IMR-90 (cell line): ENCODE measurements around the gene ARHGEF10L. TPM values are rescaled to one million over a fixed set of nuclear protein-coding genes. Genes with fewer than 3 reads are reported as not detected.

Experiments used
- ATAC-seq: fragments of 200-7000 bp; cut with Tn5 transposase; 2 replicates; pipeline ENCODE4 v1.9.1; 2020; ENCODE audit warnings: low read depth, mild to moderate bottlenecking, moderate library complexity
- BruUV-seq: library from RNA; stranded (reverse); fragments of 400-500 nt; replicated peaks from 2 replicates; lab custom pipeline; 2021; lab: Mats Ljungman, UMichigan
- CTCF ChIA-PET: fragments of 300-600 bp; formaldehyde crosslinking; extraction: SDS; loops from one replicate; lab custom pipeline; 2021; ENCODE audit warnings: antibody characterized with exemption; lab: Yijun Ruan, JAX
- POLR2A ChIA-PET: fragments of 300-600 bp; sonication (Branson Sonifier 250); formaldehyde crosslinking; loops from one replicate; lab custom pipeline; 2022; ENCODE audit warnings: antibody characterized with exemption; ENCODE audit not compliant: unreplicated experiment; lab: Charles Lee
- DNase-seq: peaks from one replicate; pipeline ENCODE4 v3.0.0; 2013
- H2AFZ ChIP-seq: replicated peaks from 2 replicates; pipeline ENCODE3; 2013; ENCODE audit warnings: low read length, mild to moderate bottlenecking; ENCODE audit not compliant: poor library complexity
- H2AK5ac ChIP-seq: 2 replicates; pipeline ENCODE4 v1.6.1; 2013; ENCODE audit warnings: low read depth, low read length, inconsistent platforms
- H2AK9ac ChIP-seq: replicated peaks from 2 replicates; pipeline ENCODE3; 2013; ENCODE audit warnings: mild to moderate bottlenecking, low read depth, low read length, moderate library complexity; ENCODE audit not compliant: poor library complexity
- H2BK120ac ChIP-seq: 2 replicates; pipeline ENCODE4 v1.6.1; 2013; ENCODE audit warnings: low read depth, low read length, inconsistent platforms
- H2BK15ac ChIP-seq: 3 replicates; pipeline ENCODE4 v1.6.1; 2013; ENCODE audit warnings: low read depth, low read length, inconsistent platforms
- H2BK20ac ChIP-seq: 2 replicates; pipeline ENCODE4 v1.6.1; 2013; ENCODE audit warnings: low read depth, mild to moderate bottlenecking, inconsistent platforms, low read length, moderate library complexity
- H2BK5ac ChIP-seq: 2 replicates; pipeline ENCODE4 v1.6.1; 2013; ENCODE audit warnings: mild to moderate bottlenecking, low read depth, low read length, inconsistent platforms; ENCODE audit not compliant: poor library complexity, severe bottlenecking
- H3K14ac ChIP-seq: replicated peaks from 2 replicates; pipeline ENCODE4 v1.6.1; 2013; ENCODE audit warnings: low read depth, low read length, inconsistent platforms
- H3K18ac ChIP-seq: 2 replicates; pipeline ENCODE4 v1.6.1; 2013; ENCODE audit warnings: low read depth, low read length, control low read depth
- H3K23ac ChIP-seq: 2 replicates; pipeline ENCODE4 v1.6.1; 2013; ENCODE audit warnings: low read depth, low read length, inconsistent platforms
- H3K27ac ChIP-seq: 2 replicates; pipeline ENCODE4 v1.5.1; 2013; ENCODE audit warnings: mild to moderate bottlenecking, control low read depth, low read length; ENCODE audit not compliant: insufficient read depth
- H3K27me3 ChIP-seq: 2 replicates; pipeline ENCODE4 v1.6.1; 2013; ENCODE audit warnings: low read length; ENCODE audit not compliant: control insufficient read depth, insufficient read depth
- H3K36me3 ChIP-seq: 2 replicates; pipeline ENCODE4 v1.6.1; 2013; ENCODE audit warnings: low read length, mixed read lengths; ENCODE audit not compliant: control insufficient read depth, insufficient read depth
- H3K4ac ChIP-seq: 2 replicates; pipeline ENCODE4 v1.6.1; 2013; ENCODE audit warnings: low read depth, low read length, inconsistent platforms
- H3K4me1 ChIP-seq: 2 replicates; pipeline ENCODE4 v1.6.1; 2013; ENCODE audit warnings: low read length, mixed read lengths; ENCODE audit not compliant: control insufficient read depth, insufficient read depth
- H3K4me2 ChIP-seq: 2 replicates; pipeline ENCODE4 v1.6.1; 2013; ENCODE audit warnings: low read depth, mild to moderate bottlenecking, control low read depth, low read length, moderate library complexity
- H3K4me3 ChIP-seq: 2 replicates; pipeline ENCODE4 v1.5.1; 2013; ENCODE audit warnings: low read depth, mild to moderate bottlenecking, control low read depth, low read length, moderate library complexity; ENCODE audit not compliant: insufficient read depth
- H3K56ac ChIP-seq: 2 replicates; pipeline ENCODE4 v1.6.1; 2013; ENCODE audit warnings: low read length, inconsistent platforms; ENCODE audit not compliant: insufficient read depth; ENCODE audit errors: extremely low read depth
- H3K79me1 ChIP-seq, 2 experiments: 2 replicates each; pipeline ENCODE4 v1.6.1; 2013; ENCODE audit warnings: low read length in 2 of 2, inconsistent platforms in 1 of 2, low read depth in 1 of 2
- H3K9ac ChIP-seq: 2 replicates; pipeline ENCODE4 v1.6.1; 2013; ENCODE audit warnings: low read depth, low read length, control low read depth
- H3K9me1 ChIP-seq: 2 replicates; pipeline ENCODE4 v1.6.1; 2013; ENCODE audit warnings: low read length, inconsistent platforms; ENCODE audit not compliant: insufficient read depth
- H3K9me3 ChIP-seq: 2 replicates; pipeline ENCODE4 v1.6.1; 2013; ENCODE audit warnings: low read length; ENCODE audit not compliant: control insufficient read depth, insufficient read depth
- H4K20me1 ChIP-seq: 2 replicates; pipeline ENCODE4 v1.6.1; 2013; ENCODE audit warnings: low read length, inconsistent platforms; ENCODE audit not compliant: insufficient read depth
- H4K5ac ChIP-seq: 2 replicates; pipeline ENCODE4 v1.6.1; 2013; ENCODE audit warnings: mild to moderate bottlenecking, low read depth, low read length, control low read depth
- H4K8ac ChIP-seq, 2 experiments: 2 replicates each; pipeline ENCODE4 v1.6.1; 2013; ENCODE audit warnings: low read depth in 2 of 2, low read length in 2 of 2, control low read depth in 1 of 2, inconsistent platforms in 1 of 2
- H4K91ac ChIP-seq: 2 replicates; pipeline ENCODE4 v1.6.1; 2013; ENCODE audit warnings: low read depth, low read length, inconsistent platforms; ENCODE audit not compliant: insufficient read depth
- CEBPB ChIP-seq: IDR thresholded peaks from 2 replicates; pipeline ENCODE4 v1.6.1; 2012; ENCODE audit warnings: low read depth, low read length, improper control_type of control experiment
- MAFK ChIP-seq: IDR thresholded peaks from 2 replicates; pipeline ENCODE4 v1.6.1; 2012; ENCODE audit warnings: low read depth, low read length, improper control_type of control experiment
- MAZ ChIP-seq: IDR thresholded peaks from 2 replicates; pipeline ENCODE4 v1.6.1; 2012; ENCODE audit warnings: low read depth, mild to moderate bottlenecking, low read length, improper control_type of control experiment, moderate library complexity, borderline replicate concordance
- NFE2L2 ChIP-seq: fragments of 150-350 bp; IDR thresholded peaks from 2 replicates; pipeline ENCODE4 v1.6.1; 2016; ENCODE audit warnings: low read depth, mild to moderate bottlenecking, low read length
- POLR2A ChIP-seq: IDR thresholded peaks from 2 replicates; pipeline ENCODE4 v1.6.1; 2012; ENCODE audit warnings: mild to moderate bottlenecking, low read depth, low read length
- RAD21 ChIP-seq: IDR thresholded peaks from 2 replicates; pipeline ENCODE4 v1.6.1; 2012; ENCODE audit warnings: low read length, improper control_type of control experiment
- RCOR1 ChIP-seq: IDR thresholded peaks from 2 replicates; pipeline ENCODE4 v1.6.1; 2012; ENCODE audit warnings: mild to moderate bottlenecking, low read length, improper control_type of control experiment; ENCODE audit not compliant: insufficient replicate concordance
- RFX5 ChIP-seq: IDR thresholded peaks from 2 replicates; pipeline ENCODE4 v1.8.0; 2012; ENCODE audit warnings: low read depth, mild to moderate bottlenecking, low read length, moderate library complexity
- SMC3 ChIP-seq: fragments of 150-350 bp; IDR thresholded peaks from 2 replicates; pipeline ENCODE4 v1.6.1; 2016; ENCODE audit warnings: low read depth, mild to moderate bottlenecking, antibody characterized with exemption, low read length, moderate library complexity
- WGBS, 2 experiments: methylation state at CpG; one replicate each; pipeline versions ENCODE4 v1.1.5 to v1.1.7; 2013; ENCODE audit warnings: missing lambda C conversion rate in 2 of 2; ENCODE audit not compliant: insufficient read length in 1 of 2; ENCODE audit errors: extremely low coverage in 2 of 2; 5-methylcytosine and 5-hydroxymethylcytosine counted together
- dilution Hi-C: fragments of 300-500 bp; cut with HindIII; formaldehyde crosslinking; loops from one replicate; pipeline ENCODE4 v1.14.3; 2018; ENCODE audit warnings: low sequenced_read_pairs; ENCODE audit not compliant: unreplicated experiment
- in situ Hi-C: fragments of 300-500 bp; cut with MboI; formaldehyde crosslinking; loops from 3 replicates; pipeline ENCODE4 v1.14.3; 2019; ENCODE audit warnings: low sequenced_read_pairs, inconsistent platforms, mixed read lengths
- intact Hi-C: fragments of 100-400 bp; cut with micrococcal nuclease; formaldehyde crosslinking; loops from 2 replicates; pipeline ENCODE4 v1.10.0; 2022
- polyA plus RNA-seq, 3 experiments: library from polyadenylated mRNA; depleted of rRNA; stranded (reverse); fragments of >200 nt; gene quantifications; 2 replicates each; pipeline ENCODE4 v1.2.3, GENCODE V29; 2012; ENCODE audit warnings: low replicate concordance in 1 of 3
- total RNA-seq: library from RNA; depleted of rRNA; stranded (reverse); fragments of >200 nt; gene quantifications from 2 replicates; pipeline ENCODE4 v1.2.3, GENCODE V29; 2012
- TF ChIP-seq, protein P1 (sequence below): conservative IDR thresholded peaks from 2 replicates; pipeline ENCODE4 v1.5.1; 2012; ENCODE audit warnings: mild to moderate bottlenecking, low read depth, low read length, improper control_type of control experiment
- TF ChIP-seq, protein P2 (sequence below): fragments of 150-350 bp; IDR thresholded peaks from 2 replicates; pipeline ENCODE4 v1.6.1; 2017; ENCODE audit warnings: mild to moderate bottlenecking, antibody characterized with exemption, low read length, low read depth
- TF ChIP-seq, protein P3 (sequence below): fragments of 150-350 bp; IDR thresholded peaks from 2 replicates; pipeline ENCODE4 v1.6.1; 2016; ENCODE audit warnings: low read depth, mild to moderate bottlenecking, low read length, moderate library complexity, borderline replicate concordance

ARHGEF10L gene
- total and polyA plus RNA-seq, 2 of the 4 experiments (the other 2 are of a cell fraction): 4.8 to 12.4 TPM

- Histone ChIP-seq H3K4me2 (no peak overlapping the region), H2BK120ac (no peak overlapping the region), H3K18ac (no peak overlapping the region), H2AFZ (no peak overlapping the region), H3K36me3 (peaks cover 18% of the 10 kb centered on the region), H3K4me1 (no peaks in the 10 kb centered on the region), H4K20me1 (no peaks in the 10 kb centered on the region), H3K14ac (no peak overlapping the region), H4K91ac (no peak overlapping the region), H3K9me1 (no peaks in the 10 kb centered on the region), H3K9me3 (no peaks in the 10 kb centered on the region), H2BK20ac (no peak overlapping the region), H3K4me3 (no peak overlapping the region), H3K27ac (no peak overlapping the region), H4K5ac (no peak overlapping the region), H3K23ac (no peak overlapping the region), H2AK5ac (no peak overlapping the region), H2AK9ac (no peak overlapping the region), H3K79me1 (no peaks in the 10 kb centered on the region), H3K9ac (no peak overlapping the region), H2BK5ac (no peak overlapping the region), H3K56ac (no peak overlapping the region), H3K4ac (no peak overlapping the region), H2BK15ac (no peak overlapping the region), H3K27me3 (no peaks in the 10 kb centered on the region), H4K8ac (no peak overlapping the region)
- no peak for ATAC-seq
- TF ChIP-seq RCOR1 (no peak), MAFK (no peak), NFE2L2 (no peak), CEBPB (no peak), SMC3 (no peak), RFX5 (no peak), MAZ (no peak), POLR2A (no peak), RAD21 (no peak)
- TF ChIP-seq, protein P1, sequence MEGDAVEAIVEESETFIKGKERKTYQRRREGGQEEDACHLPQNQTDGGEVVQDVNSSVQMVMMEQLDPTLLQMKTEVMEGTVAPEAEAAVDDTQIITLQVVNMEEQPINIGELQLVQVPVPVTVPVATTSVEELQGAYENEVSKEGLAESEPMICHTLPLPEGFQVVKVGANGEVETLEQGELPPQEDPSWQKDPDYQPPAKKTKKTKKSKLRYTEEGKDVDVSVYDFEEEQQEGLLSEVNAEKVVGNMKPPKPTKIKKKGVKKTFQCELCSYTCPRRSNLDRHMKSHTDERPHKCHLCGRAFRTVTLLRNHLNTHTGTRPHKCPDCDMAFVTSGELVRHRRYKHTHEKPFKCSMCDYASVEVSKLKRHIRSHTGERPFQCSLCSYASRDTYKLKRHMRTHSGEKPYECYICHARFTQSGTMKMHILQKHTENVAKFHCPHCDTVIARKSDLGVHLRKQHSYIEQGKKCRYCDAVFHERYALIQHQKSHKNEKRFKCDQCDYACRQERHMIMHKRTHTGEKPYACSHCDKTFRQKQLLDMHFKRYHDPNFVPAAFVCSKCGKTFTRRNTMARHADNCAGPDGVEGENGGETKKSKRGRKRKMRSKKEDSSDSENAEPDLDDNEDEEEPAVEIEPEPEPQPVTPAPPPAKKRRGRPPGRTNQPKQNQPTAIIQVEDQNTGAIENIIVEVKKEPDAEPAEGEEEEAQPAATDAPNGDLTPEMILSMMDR: no peak
- TF ChIP-seq, protein P2, sequence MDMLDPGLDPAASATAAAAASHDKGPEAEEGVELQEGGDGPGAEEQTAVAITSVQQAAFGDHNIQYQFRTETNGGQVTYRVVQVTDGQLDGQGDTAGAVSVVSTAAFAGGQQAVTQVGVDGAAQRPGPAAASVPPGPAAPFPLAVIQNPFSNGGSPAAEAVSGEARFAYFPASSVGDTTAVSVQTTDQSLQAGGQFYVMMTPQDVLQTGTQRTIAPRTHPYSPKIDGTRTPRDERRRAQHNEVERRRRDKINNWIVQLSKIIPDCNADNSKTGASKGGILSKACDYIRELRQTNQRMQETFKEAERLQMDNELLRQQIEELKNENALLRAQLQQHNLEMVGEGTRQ: no peak
- TF ChIP-seq, protein P3, sequence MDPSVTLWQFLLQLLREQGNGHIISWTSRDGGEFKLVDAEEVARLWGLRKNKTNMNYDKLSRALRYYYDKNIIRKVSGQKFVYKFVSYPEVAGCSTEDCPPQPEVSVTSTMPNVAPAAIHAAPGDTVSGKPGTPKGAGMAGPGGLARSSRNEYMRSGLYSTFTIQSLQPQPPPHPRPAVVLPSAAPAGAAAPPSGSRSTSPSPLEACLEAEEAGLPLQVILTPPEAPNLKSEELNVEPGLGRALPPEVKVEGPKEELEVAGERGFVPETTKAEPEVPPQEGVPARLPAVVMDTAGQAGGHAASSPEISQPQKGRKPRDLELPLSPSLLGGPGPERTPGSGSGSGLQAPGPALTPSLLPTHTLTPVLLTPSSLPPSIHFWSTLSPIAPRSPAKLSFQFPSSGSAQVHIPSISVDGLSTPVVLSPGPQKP: no peak
- intact Hi-C loops: no loop called here
- BruUV-seq: no TSS peak
- POLR2A ChIA-PET: no interaction called here
- in situ Hi-C loops: no loop called here
- DNase-seq: no peak
- 87% methylated on average over 6 of the region's 12 CpGs; no CpG with 5 or more reads in 1 of the 2 experiments for WGBS, 2 experiments
- dilution Hi-C loops: no loop called here
- CTCF ChIA-PET: no interaction called here
Measured at GRCh38 chr1:17668195-17668594, 128.7 kb downstream of the ARHGEF10L start.
